A673 (cell line): Measurements from ENCODE around the gene CCT2. TPM values are rescaled to one million over a fixed set of nuclear protein-coding genes. Genes with fewer than 3 reads are reported as not detected.

Experiments
- Bru-seq: library from RNA; stranded (reverse); fragments of 400-500 nt; gene quantifications from one replicate; lab custom pipeline; 2021; lab: Mats Ljungman, UMichigan
- BruChase-seq, 2 experiments: library from RNA; stranded (reverse); fragments of 400-500 nt; gene quantifications; one replicate each; lab custom pipeline; 2021; lab: Mats Ljungman, UMichigan
- BruUV-seq: library from RNA; stranded (reverse); fragments of 400-500 nt; replicated peaks from 2 replicates; lab custom pipeline; 2021; lab: Mats Ljungman, UMichigan
- CTCF ChIA-PET: fragments of 300-600 bp; sonication (Branson Sonifier 250); formaldehyde crosslinking; loops from one replicate; lab custom pipeline; 2022; ENCODE audit warnings: antibody characterized with exemption; lab: Charles Lee
- POLR2A ChIA-PET: fragments of 300-600 bp; sonication (Branson Sonifier 250); formaldehyde crosslinking; loops from one replicate; lab custom pipeline; 2022; ENCODE audit warnings: antibody characterized with exemption; ENCODE audit not compliant: low non-redundant PET; lab: Charles Lee
- DNase-seq: peaks from one replicate; pipeline ENCODE4 v3.0.0-alpha.2; 2015; ENCODE audit warnings: low spot score
- H3K27ac ChIP-seq: fragments of 200-600 bp; sonication (generic); 2 replicates; pipeline ENCODE4 v1.5.1; 2016; ENCODE audit warnings: mixed run types, low read depth, mild to moderate bottlenecking, mixed read lengths, antibody characterized with exemption, low read length; ENCODE audit not compliant: poor library complexity, severe bottlenecking
- H3K27me3 ChIP-seq: fragments of 200-600 bp; sonication (generic); replicated peaks from 2 replicates; pipeline ENCODE4 v1.6.1; 2017; ENCODE audit warnings: mixed run types, low read depth, mild to moderate bottlenecking, mixed read lengths, antibody characterized with exemption, low read length; ENCODE audit not compliant: insufficient read depth, poor library complexity
- H3K36me3 ChIP-seq: fragments of 200-600 bp; sonication (generic); 2 replicates; pipeline ENCODE4 v1.6.1; 2016; ENCODE audit warnings: mixed run types, mild to moderate bottlenecking, mixed read lengths, antibody characterized with exemption, low read length; ENCODE audit not compliant: insufficient read depth, poor library complexity, severe bottlenecking
- H3K4me1 ChIP-seq: fragments of 200-600 bp; sonication (generic); 2 replicates; pipeline ENCODE4 v1.6.1; 2017; ENCODE audit warnings: mixed run types, mild to moderate bottlenecking, mixed read lengths, antibody characterized with exemption, low read length; ENCODE audit not compliant: insufficient read depth, poor library complexity, severe bottlenecking
- H3K4me3 ChIP-seq: fragments of 200-600 bp; sonication (generic); 2 replicates; pipeline ENCODE4 v1.5.1; 2016; ENCODE audit warnings: low read depth, mixed run types, mild to moderate bottlenecking, mixed read lengths, low read length; ENCODE audit not compliant: poor library complexity, severe bottlenecking
- H3K9me3 ChIP-seq: fragments of 200-600 bp; sonication (generic); 2 replicates; pipeline ENCODE4 v1.6.1; 2016; ENCODE audit warnings: mixed run types, low read depth, mild to moderate bottlenecking, mixed read lengths, antibody characterized with exemption, low read length; ENCODE audit not compliant: poor library complexity, severe bottlenecking
- CTCF ChIP-seq: fragments of 300-800, 200-600 bp; sonication (generic); conservative IDR thresholded peaks from 2 replicates; pipeline ENCODE4 v1.5.1; 2017; ENCODE audit warnings: low read depth, mild to moderate bottlenecking, antibody characterized with exemption, low read length, moderate library complexity, mixed read lengths
- EZH2 ChIP-seq: fragments of 200-600 bp; sonication (generic); IDR thresholded peaks from 2 replicates; pipeline ENCODE4 v1.6.1; 2017; ENCODE audit warnings: borderline replicate concordance, low read depth, mild to moderate bottlenecking, mixed read lengths, antibody characterized with exemption, low read length; ENCODE audit not compliant: poor library complexity, severe bottlenecking
- intact Hi-C: fragments of 100-400 bp; cut with micrococcal nuclease; formaldehyde crosslinking; loops from one replicate; pipeline ENCODE4 v1.10.0; 2022; ENCODE audit not compliant: unreplicated experiment
- long read RNA-seq: library from polyadenylated mRNA; stranded (forward); transcript quantifications from one replicate; pipeline ENCODE4 v2.0.0, GENCODE V29; 2022
- total RNA-seq: library from RNA; stranded (reverse); gene quantifications from 2 replicates; pipeline ENCODE4 v1.2.3, GENCODE V29; 2021

CCT2 gene
- total RNA-seq (519 and 566 TPM in 2 replicates), Bru-seq, nascent RNA (percentile 98 among the genes with signal in this experiment), BruChase-seq, experiment 1, labeled RNA remaining after a 2-hour chase (percentile 99 among the genes with signal in this experiment), BruChase-seq, experiment 2, labeled RNA remaining after a 6-hour chase (percentile 99 among the genes with signal in this experiment)
- long read RNA-seq, transcript CCT2-201 (16 exons, 2,041 nt): major isoform, 969 of 1,055 reads
- long read RNA-seq, partial matches to known transcripts: 17 of 1,055 reads
- long read RNA-seq, other reads (novel, unspliced or antisense): 65 of 1,055 reads

GRCh38 chr12:69585189-69586062 lies at the start of gene CCT2:
CCT2 (plus strand) TSS chr12:69585459; CDS start chr12:69585522, 63 bp downstream.
- H3K27me3 ChIP-seq: no peaks in the 10 kb centered on the region
- intact Hi-C loops: no loop called here
- no peaks in the 10 kb centered on the region for H3K9me3 ChIP-seq
- H3K4me3 ChIP-seq: peak within 1 kb of the TSS; percentile 89
- peaks cover 10% of the 10 kb centered on the region for H3K4me1 ChIP-seq
- POLR2A ChIA-PET: no interaction called here
- peak within 1 kb of the TSS; percentile 97 for H3K27ac ChIP-seq
- TF ChIP-seq CTCF (0 out of 2 replicates have a peak, but pooled peaks have one; percentile 29), EZH2 (no peak)
- peak; percentile 98 for DNase-seq
- BruUV-seq: TSS peak; percentile 100
- H3K36me3 ChIP-seq: peaks cover 44% of the 10 kb centered on the region
- CTCF ChIA-PET: no interaction called here

GRCh38 chr12:69540987-69541386 lies 44.3 kb upstream of the CCT2 start:
- Histone ChIP-seq H3K9me3 (peaks cover 12% of the 10 kb centered on the region), H3K4me1 (no peaks in the 10 kb centered on the region), H3K27ac (no peak overlapping the region), H3K36me3 (peaks cover 4% of the 10 kb centered on the region), H3K4me3 (no peak overlapping the region), H3K27me3 (no peaks in the 10 kb centered on the region)
- BruUV-seq: no TSS peak
- TF ChIP-seq EZH2 (no peak), CTCF (no peak)
- ChIA-PET POLR2A (no interaction called here), CTCF (no interaction called here)
- no peak for DNase-seq
- intact Hi-C loops: no loop called here

- no TSS peak for BruUV-seq
- Histone ChIP-seq H3K36me3 (peaks cover 4% of the 10 kb centered on the region), H3K4me3 (no peak overlapping the region), H3K27me3 (no peaks in the 10 kb centered on the region), H3K9me3 (peaks cover 12% of the 10 kb centered on the region), H3K4me1 (no peaks in the 10 kb centered on the region), H3K27ac (no peak overlapping the region)
- TF ChIP-seq EZH2 (no peak), CTCF (no peak)
- DNase-seq: no peak
- ChIA-PET CTCF (no interaction called here), POLR2A (no interaction called here)
- intact Hi-C loops: no loop called here
Measured at GRCh38 chr12:69544087-69544486, 41.2 kb upstream of the CCT2 start.
